NCI-H1105 (cell line): ENCODE data around the gene AFAP1L2.

Experiments used
- DNase-seq: peaks from one replicate; lab custom pipeline; 2025; lab: John Stamatoyannopoulos, UW

Gene AFAP1L2

DNA sequence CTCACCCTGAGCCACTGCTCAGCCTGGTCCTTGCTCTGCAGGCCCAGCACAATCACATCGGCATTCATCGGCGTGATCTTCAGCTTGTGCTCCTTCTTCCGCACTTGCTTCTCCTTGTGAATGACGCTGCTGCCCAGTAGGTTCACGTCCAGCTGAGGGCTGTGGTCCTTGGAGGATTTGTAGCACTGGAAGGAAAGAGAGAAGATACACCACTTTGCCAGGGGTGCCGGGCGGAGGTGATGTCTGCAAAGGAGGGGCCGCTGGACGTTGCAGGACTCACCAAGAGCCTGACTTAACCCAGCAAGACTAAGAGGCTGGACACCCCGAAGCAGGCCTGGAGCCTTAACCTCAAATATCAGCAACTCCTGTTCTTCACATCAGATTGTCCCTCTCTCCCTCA lies 90.4 kb downstream of the AFAP1L2 start:
- DNase-seq = no peak

DNA sequence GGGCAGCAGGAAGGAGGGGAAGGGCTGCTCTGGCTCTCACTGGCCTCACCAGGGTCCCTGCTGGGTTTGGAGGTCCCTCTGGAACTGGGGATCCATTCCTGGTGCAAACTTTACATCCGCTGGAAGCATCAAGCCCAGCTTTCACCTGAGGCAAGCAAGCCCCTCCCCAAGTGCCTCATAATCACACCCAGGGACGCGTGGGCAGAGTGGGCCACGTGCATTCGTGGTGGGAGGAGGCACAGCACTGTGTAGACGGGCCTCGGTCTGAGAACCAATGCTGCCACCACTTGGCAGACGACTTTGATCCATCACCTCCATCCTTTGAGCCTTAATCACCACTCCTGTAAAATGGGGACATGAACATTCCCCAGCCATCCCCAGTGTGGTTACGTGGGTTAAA lies 91.2 kb downstream of the AFAP1L2 start:
- no peak for DNase-seq

DNA sequence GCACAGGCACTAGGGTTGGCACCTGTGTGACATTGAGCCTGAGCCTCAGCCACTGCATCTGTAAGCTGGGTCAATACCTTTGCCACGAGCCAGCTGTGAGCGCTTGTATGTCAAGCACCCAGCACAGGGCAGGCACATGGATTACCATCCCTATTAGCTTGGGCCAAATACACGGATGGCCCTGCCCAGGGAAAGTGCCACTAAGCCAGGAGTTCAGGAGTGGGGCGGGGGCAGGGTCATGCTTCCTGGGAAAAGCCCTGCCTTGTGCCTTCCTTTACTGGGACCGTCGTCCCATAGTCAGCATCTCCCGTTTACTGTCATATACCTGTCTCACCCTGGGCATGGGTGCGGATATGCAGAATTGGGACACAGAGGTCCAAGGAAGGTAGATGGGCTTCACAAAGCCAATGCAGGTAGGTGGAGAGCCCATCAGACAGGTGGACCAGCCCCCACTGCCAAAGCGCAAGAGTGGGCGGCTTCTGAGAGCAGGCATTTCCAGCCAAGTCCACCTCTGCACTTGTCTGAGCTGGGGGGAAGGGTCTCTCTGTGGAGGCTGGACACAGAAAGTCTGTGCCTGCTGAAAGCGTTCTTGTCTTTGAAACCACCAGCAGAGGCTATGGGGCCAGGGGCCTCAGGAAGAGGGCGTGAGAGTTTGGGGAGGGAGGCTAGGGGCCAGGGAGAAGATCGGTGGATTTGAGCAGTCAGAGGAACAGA lies 92.6 kb downstream of the AFAP1L2 start:
- DNase-seq = no peak

DNA sequence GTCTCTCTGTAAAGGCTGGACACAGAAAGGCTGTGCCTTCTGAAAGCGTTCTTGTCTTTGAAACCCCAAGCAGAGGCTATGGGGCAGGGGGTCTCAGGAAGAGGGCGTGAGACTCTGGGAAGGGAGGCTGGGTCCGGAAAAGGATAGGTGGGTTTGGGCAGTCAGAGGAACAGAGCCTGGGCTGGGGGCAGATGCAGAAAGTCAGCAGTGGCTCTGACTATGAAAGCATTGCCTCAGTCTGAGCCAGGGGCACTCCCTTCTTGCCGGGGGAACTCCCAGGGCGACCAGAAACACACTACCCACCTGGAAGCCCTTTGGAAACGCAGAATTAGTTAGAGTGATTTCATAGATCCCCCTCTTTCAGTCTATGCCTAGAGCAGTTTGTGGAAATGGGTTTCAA lies 93.3 kb downstream of the AFAP1L2 start:
- DNase-seq = no peak

DNA sequence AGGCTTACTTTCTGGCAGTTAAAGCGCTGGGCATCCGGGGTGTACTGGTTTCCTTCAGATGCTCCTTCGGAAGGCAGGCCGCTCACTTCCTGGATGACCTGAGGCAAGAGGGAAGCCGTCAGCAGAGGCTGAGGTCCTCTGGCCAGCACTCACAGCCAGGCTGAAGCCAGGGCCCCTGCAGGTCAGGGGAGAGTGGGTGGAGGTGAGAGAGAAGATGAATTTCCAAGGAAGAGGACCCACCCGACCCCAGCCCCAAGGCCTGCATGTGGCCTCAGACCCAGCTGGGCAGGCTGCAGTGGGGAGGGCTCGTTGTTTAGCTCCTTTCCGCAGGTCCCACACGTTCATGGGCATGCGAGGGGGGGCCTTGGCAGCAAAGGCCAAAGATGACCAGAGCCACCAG lies 94.0 kb downstream of the AFAP1L2 start:
- DNase-seq = no peak

DNA sequence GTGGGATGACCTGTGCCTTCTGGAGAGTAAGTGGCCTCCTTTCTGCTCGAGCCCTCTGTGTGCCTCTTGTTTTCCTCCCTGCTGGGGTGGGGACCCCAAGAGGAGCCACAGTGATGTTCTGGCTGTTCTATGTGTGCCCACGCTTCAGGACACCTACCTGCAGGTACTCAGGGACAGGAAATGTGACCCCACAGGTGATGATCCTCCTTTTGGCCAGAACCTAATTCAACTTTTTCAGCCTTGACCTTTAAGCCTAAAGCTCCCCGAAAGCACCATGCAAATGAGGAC lies 95.0 kb downstream of the AFAP1L2 start:
- no peak for DNase-seq

DNA sequence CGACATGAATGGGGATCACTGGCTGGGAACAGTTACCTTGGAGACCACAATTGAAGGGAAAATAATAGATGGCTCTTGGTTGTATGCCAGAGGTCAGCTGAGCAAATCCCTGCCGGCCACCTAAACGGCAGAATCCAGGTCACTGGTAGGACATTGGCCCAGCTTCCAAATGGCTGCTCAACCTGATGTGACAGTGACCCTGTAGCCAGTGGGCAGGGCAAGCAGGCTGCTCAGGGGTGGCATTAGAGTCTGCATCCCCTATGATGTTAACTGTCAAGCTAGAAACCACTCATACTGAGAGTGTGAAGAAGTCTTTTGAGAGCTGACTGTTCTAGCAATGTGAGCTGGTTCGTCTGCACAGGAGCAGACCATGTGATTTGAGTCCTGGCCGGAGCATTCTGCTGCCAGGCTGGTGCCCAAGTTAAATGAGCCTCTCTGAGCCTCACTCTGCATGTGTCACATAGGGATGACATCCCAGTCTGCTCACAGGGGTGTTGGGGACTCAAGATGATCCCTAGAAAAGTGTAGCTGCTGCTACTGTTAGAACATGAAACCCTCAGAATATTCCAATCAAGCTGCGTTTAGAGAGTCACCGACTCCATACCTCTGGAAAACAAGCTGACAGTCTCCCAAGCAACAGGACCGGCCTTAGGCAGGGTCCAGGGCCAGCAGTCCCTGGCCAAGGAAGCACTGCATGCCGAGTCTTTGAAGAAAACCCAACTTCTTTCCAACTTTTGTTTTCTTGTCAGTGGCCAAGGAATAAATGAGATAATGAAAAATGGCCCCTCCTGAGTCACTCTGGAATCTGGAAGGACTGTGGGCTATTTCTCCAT lies 95.6 kb downstream of the AFAP1L2 start:
- no peak for DNase-seq

DNA sequence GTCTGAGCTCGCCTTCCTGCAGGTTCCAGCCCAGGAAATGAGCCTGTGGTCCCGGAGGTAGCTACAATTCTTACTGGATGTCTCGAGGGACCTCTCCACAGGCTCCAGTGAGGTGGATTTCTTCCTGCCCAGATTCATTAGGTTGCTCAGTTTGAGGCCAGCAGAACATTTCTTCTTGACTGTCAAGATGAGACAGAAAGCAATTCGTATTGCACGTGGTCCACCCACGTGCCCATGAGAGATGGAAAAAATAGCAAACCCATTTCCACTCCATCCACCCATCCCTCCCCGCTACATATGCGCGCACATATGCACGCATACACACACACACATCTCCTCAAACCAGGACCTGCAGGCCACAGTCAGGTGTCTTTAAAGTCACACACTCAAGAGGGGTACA lies 96.6 kb downstream of the AFAP1L2 start:
- DNase-seq = no peak

DNA sequence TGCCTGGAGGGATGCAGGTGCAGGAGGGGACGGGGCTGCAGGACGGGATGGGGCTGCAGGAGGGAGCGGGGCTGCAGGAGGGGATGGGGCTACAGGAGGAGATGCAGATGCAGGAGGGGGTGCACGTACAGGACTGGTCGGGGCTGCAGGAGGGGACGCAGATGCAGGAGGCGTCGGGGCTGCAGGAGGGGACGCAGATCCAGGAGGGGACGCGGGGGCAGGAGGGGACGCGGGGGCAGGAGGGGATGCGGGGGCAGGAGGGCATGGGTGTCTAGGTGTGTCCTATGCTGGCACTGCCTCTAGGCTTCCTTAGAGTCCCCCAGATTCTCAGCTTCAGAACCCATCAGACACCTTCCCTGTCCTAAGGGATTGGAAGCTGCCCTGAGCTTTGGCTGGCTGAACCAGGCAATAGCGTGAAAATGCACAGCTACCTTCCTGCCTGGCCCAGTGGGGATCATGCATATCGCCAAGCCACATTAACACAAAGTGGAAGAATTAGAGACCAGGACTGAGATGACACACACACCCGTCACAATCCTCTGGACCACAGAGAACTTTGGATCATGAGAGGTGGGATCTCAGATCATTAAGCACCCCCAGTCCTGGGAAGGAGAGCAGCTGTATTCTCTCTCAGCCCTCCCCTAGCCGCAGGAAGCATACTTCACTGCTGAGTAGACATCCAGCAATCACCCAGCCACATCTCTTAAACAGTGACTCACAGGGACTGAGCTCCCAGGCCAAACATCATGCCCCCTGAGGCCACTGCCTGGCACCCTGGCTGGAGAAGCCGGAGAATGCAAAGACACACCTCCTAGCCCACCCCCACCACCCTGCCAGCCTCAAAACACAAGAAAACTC lies 98.0 kb downstream of the AFAP1L2 start:
- DNase-seq = no peak

DNA sequence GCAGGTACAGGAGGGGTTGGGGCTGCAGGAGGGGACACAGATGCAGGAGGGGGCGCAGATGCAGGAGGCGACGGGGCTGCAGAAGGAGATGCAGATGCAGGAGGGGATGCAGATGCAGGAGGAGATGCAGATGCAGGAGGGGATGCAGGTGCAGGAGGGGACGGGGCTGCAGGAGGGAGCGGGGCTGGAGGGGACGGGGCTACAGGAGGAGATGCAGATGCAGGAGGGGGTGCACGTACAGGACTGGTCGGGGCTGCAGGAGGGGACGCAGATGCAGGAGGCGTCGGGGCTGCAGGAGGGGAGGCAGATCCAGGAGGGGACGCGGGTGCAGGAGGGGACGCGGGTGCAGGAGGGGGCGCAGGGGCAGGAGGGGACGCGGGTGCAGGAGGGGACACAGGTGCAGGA lies 98.8 kb downstream of the AFAP1L2 start:
- no peak for DNase-seq

DNA sequence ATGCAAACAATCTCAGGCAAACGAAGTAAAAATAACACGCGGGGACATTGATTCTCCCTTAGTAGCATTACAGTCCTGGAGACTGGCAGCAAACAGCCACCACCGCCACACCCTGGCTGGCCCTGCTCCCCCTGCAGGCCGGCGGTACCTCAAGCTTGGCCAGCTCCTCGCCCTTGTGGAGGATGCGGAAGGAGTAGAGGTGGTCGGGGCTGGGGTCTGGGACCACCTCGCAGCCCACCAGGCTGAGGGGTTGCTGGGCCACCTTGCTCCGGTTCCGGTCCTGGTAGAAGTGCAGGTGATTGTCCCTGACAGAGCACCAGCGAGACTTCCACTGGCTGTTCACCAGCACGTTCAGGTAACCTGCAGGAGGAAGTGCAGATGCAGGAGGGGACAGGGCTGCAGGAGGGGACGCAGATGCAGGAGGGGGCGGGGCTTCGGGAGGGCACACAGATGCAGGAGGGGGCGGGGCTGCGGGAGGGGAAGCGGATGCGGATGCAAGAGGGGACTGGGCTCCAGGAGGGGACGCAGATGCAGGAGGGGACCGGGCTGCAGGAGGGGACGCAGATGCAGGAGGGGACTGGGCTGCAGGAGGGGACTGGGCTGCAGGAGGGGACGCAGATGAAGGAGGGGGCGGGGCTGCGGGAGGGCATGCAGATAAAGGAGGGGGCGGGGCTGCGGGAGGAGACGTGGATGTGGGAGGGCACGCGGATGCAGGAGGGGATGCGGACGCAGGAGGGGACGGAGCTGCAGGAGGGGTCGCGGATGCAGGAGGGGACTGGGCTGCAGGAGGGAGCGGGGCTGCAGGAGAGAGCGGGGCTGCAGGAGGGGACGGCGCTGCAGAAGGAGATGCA lies 99.5 kb downstream of the AFAP1L2 start:
- peak; percentile 23 for DNase-seq

DNA sequence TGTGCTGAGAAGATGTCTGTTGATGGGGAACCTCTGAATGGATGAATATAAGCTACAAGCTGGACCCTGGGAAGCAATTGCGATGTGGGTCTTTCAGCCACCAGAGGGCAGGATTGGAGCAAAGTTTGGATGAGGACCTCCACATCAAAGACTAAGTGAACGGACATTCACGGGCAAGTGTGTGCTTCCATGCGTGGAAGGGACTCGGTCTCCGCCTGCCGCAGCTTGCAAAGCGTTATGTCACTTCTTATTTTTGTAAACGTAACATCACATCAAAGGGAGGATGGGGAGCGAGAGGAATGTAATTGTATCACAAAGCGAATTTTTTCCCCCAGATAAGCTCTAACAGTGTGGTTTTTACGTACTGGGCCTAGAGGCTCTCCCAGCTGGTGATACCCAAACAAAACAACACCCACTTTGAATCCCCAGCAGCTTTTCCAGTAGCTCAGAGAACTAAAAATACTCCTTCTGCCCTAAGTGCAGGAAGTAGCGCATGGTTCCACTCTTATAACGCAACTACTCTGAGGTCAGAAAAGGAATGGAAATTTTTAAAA lies 100.2 kb downstream of the AFAP1L2 start:
- DNase-seq = peak; percentile 34

DNA sequence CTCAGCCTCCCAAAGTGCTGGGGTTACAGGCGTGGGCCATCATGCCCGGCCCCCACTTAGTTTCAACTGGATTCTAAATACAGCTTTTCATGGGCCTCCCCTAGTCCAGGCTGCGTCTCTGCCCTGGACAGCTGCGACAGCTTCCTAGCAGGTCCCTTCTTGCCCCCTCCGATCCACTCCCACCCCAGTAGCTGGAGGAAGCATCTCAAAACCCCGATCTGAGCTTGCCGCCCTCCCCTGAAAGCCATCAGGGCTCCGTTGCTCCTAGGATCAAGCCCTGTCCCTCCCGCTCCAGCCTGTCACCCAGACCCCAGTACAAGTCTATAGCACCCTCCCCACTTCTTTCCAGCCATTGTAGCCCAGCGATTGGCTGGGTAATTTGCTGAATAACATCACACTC lies 100.7 kb downstream of the AFAP1L2 start:
- no peak for DNase-seq

DNA sequence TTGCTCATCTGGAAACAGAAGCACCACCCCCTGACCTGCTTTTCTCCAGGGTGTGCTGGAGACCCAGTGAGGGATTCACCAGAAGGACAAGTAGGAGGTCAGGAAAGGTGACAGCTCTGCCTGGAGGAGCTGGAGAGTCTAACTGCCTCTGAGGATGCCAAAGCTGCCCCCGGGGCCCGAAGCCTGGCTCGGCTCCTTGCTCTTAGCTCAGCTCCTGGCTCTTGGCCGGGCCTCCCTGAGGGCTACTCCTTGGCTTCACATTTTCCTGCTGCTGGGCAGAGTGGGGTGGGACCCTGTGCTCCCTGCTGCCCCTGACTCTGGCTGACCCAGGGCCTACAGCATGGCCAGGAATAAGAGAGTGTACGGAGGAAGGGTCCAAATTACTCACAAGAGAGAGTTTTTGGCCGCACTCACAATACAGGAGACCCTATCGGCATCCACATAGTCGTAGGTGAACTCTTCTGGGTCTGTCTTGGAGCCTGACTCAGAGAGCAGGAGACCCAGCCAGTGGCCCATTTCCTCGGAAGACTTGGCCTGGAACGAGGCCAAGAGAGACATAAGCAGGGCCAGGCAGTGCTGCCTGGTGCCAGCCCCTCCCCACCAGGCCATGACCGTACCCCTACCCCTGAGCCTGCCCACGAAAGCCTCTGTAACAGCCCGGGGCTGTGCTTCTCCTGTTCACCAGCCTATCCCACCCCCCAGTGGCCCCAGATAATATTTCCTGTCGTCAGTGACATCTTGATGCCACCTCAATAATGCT lies 102.2 kb downstream of the AFAP1L2 start:
- no peak for DNase-seq

DNA sequence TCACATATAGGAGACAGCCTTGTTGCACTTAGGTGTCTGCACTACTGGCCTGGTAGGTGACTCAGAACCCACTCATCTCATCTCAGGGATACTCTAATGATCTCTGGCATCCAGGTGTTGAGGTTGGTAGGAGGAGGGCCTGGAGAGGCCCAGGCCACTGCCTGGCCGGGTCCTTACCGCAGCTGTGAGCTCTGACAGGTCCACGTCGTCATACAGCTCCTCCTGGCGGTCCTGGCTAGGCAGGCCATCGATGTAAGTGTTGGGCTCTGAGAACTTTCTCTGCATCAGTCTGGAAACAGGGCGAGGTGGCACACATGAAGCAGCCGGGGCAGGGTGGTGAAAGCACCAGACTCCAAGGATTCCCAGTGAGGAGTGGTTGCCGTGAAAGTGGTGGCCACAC lies 103.1 kb downstream of the AFAP1L2 start:
- DNase-seq = no peak

DNA sequence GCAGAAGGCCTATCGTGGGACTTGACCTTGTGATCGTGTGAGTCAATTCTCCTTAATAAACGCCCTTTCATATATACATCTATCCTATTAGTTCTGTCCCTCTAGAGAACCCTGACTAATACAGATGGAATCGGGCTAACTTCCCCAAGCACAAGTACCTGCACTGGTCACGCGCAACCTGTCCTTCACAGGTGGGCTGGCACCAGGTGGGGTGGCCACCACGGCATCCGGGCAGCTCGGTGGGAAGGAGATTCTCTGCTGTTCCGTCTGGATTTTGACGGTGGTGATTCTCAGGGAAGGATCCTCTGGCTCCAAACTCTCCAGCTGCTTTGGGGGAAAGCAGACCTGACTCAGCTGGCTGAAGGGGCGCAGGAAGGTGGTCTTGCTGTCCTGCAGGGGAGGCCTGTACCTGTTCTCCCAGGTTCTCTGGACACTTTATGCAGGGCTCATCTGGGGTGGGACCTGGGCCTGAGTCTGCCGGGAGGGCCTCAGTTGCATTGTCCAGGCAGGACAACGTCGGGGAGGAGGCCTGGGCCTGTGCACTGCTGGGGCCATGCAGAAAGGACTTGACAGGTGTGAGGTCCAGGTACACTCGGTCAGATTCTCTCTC lies 104.2 kb downstream of the AFAP1L2 start:
- no peak for DNase-seq

DNA sequence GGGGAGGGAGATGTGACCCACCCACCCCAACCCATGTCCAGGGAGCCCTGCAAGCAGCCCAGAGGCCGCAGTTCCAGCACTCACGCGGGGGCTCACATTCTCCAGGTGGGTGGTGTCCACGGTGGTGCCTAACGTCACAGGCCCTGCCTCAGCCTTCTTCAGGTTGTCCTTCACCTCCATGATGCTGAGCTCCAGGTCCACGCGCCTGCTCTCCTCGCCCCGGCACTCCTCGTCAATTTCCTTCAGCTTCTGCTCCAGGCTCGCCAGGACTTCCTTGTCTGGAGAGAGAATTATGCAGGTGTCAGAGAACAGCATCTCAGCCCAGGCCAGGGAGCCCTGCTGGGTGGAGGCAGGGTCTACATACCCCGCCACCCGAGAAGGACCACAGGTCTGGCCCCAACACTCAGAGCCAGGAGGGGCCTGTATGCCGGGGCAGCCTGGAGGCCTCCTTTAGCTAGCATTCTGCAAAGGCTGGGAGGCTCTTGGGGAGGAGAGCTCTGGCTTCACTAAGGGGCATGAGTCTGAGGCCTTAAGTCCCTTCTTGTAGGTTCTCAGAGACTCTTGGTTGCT lies 107.1 kb downstream of the AFAP1L2 start:
- DNase-seq = no peak

DNA sequence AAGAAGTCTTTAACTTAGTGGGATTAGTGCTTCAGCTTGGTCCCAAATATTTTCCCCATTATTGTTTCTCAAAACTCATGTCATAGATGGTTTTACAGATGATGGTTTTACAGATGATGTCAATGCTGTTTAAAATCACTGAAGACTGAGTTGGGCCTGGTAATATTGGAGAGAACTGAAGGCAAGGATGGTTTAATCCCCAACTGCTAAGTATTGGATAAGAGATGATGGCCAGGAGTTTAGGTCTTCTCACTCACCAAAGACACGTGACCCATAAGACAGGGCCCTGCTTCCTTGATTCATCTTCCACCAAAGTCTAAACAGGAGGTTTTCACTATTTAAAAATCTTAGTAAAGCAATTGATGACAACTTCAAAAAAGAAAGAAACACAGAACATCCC lies 108.9 kb downstream of the AFAP1L2 start:
- no peak for DNase-seq

DNA sequence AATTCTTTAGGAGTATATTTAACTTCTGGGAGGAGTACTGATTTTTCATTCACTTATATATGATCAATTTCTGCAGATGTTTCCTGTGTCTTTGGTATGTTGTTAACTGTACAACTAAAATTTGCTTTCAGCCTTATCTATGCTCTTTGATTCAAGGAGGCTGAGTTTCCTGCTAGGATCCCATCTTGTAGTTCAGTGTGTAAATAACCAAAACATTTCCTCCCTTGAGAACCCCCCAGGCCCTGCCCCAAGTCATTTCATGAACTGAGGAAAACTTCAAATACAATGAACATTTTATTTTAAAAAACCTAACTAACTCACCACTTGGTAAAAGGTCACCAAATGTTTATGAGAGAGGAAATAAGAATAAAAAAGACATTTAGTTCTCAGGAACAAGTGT lies 109.8 kb downstream of the AFAP1L2 start:
- DNase-seq = no peak

DNA sequence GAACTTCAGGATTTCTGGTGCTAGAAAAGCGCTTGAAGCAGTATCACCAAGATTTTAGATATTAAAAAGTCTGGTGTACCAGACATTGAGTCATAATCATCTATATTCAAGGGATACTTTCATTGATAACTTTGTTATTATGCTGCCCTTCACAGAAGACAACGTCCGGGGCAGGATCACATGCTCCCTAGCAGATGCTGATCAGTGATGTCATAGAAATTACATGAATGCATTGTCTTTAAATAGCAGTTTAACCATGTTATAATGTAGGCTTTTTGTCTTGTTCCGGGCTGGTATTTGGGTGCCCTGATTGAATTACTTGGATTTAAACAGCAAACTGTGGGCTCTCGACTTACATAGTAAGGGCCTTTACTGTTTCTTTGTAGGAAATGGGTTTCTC lies 111.2 kb downstream of the AFAP1L2 start:
- no peak for DNase-seq
